ENCODE measurements around the gene DDX6. TPM values are rescaled to one million over a fixed set of nuclear protein-coding genes. Genes with fewer than 3 reads are reported as not detected.

The DDX6 gene
- total RNA-seq, 1 experiment from 2014 or later = 84.3 TPM

DNA sequence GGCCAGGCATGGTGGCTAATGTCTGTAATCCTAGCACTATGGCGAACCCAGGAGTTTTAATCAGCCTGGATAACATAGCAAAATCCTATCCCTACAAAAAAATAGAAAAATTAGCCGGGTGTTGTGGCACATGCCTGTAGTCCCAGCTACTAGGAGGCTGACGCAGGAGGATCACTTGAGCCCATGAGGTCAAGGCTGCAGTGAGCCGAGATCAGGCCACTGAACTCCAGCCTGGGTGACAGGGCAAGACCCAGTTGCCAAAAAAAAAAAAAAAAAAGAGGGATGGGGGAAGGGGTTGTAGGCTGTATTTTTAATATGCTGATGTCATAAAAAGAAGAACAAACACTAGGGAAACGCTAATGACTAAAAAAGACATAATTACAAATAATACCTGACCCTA is 12.1 kb downstream of the DDX6 start:
- H3K27ac Mint-ChIP-seq (ENCODE audit: unreplicated experiment) = no peak overlapping the region
- DNase-seq = no peak
- H3K9me3 Mint-ChIP-seq (ENCODE audit: low read depth, unreplicated experiment) = no peaks in the 10 kb centered on the region
- peaks cover 70% of the 10 kb centered on the region for H3K36me3 Mint-ChIP-seq (ENCODE audit: insufficient read depth, unreplicated experiment)
- TF ChIP-seq, protein P1, sequence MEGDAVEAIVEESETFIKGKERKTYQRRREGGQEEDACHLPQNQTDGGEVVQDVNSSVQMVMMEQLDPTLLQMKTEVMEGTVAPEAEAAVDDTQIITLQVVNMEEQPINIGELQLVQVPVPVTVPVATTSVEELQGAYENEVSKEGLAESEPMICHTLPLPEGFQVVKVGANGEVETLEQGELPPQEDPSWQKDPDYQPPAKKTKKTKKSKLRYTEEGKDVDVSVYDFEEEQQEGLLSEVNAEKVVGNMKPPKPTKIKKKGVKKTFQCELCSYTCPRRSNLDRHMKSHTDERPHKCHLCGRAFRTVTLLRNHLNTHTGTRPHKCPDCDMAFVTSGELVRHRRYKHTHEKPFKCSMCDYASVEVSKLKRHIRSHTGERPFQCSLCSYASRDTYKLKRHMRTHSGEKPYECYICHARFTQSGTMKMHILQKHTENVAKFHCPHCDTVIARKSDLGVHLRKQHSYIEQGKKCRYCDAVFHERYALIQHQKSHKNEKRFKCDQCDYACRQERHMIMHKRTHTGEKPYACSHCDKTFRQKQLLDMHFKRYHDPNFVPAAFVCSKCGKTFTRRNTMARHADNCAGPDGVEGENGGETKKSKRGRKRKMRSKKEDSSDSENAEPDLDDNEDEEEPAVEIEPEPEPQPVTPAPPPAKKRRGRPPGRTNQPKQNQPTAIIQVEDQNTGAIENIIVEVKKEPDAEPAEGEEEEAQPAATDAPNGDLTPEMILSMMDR (IDR thresholded peaks at IDR 0.05; ENCODE audit: unreplicated experiment) = no peak
- H3K27me3 Mint-ChIP-seq (ENCODE audit: unreplicated experiment) = no peaks in the 10 kb centered on the region
- BruUV-seq (replicated peaks) = no TSS peak
- CTCF ChIA-PET = no interaction called here
- intact Hi-C loops (cut with micrococcal nuclease; ENCODE audit: unreplicated experiment) = no loop called here
- H3K4me3 Mint-ChIP-seq (ENCODE audit: low read depth, unreplicated experiment) = no peak overlapping the region
- H3K4me1 Mint-ChIP-seq (ENCODE audit: low read depth, unreplicated experiment) = no peaks in the 10 kb centered on the region

DNA sequence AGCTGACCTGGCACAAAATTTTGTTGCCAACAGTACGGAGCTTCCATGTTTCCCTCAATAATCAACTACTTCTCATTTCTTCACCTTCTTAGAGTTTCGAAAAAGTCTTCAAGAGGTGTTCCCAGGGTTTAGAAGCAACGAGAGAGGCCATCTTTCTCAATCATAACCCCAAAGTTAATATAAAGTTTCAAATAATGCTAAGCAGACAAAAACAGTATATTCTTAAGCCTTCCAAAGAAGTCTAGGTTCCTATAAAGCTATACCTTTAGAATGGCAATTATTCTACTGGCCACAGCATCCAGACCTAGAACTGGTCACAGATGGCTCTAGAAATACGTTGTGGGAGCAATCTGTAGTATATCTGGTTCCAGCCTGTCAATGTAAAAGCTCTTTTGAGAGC is 16.9 kb downstream of the DDX6 start:
- Mint-ChIP-seq H3K27ac (ENCODE audit: unreplicated experiment) (no peak overlapping the region), H3K36me3 (ENCODE audit: insufficient read depth, unreplicated experiment) (peaks cover 70% of the 10 kb centered on the region), H3K27me3 (ENCODE audit: unreplicated experiment) (no peaks in the 10 kb centered on the region), H3K4me1 (ENCODE audit: low read depth, unreplicated experiment) (no peaks in the 10 kb centered on the region), H3K9me3 (ENCODE audit: low read depth, unreplicated experiment) (no peaks in the 10 kb centered on the region), H3K4me3 (ENCODE audit: low read depth, unreplicated experiment) (no peak overlapping the region)
- CTCF ChIA-PET = interaction anchor here (0.7 kb wide), 3 partner anchors 14 to 134 kb away, joined by 3 to 8 read pairs (median 6); no protein-coding TSS in a partner anchor
- TF ChIP-seq, protein P1 (IDR thresholded peaks at IDR 0.05; ENCODE audit: unreplicated experiment) = no peak
- DNase-seq = no peak
- no TSS peak for BruUV-seq (replicated peaks)
- intact Hi-C loops (cut with micrococcal nuclease; ENCODE audit: unreplicated experiment) = no loop called here

DNA sequence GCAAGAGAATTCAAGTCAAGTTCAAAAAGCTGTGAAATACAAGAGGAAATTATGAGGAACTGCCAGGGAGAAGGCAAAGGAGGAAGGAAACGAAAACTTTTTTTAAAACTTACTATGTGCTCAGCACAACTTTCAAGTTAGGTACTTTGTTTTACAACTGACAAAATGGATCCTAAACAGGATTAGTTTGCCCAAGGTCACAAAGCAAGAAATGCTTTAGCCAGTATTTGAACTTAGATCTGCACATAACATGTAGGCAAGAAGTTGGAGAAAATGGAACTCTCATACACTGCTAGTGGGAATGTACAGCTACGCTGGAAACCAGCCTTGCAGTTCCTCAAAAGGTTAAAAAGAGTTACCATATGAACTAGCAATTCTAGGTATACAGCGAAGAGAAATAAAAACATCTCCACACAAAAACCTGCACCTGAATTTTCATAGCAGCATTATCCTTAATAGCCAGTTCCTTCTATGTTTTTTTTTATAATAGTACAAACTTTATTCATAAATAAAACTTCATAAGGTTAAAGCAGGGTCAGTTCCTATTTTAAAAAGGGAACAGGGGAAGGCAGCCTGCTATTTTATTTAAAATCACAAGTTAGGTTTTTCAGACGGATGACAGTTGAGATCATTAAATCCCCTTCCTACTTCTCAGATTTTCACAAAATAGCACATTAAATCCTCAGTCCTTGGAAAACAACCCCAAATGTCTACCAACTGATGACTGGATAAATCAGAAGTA is 19.2 kb downstream of the DDX6 start:
- TF ChIP-seq, protein P1 (IDR thresholded peaks at IDR 0.05; ENCODE audit: unreplicated experiment) = no peak
- H3K27ac Mint-ChIP-seq (ENCODE audit: unreplicated experiment) = no peak overlapping the region
- BruUV-seq (replicated peaks) = no TSS peak
- no peaks in the 10 kb centered on the region for H3K4me1 Mint-ChIP-seq (ENCODE audit: low read depth, unreplicated experiment)
- H3K4me3 Mint-ChIP-seq (ENCODE audit: low read depth, unreplicated experiment) = no peak overlapping the region
- H3K27me3 Mint-ChIP-seq (ENCODE audit: unreplicated experiment) = no peaks in the 10 kb centered on the region
- no peak for DNase-seq
- intact Hi-C loops (cut with micrococcal nuclease; ENCODE audit: unreplicated experiment) = no loop called here
- H3K9me3 Mint-ChIP-seq (ENCODE audit: low read depth, unreplicated experiment) = no peaks in the 10 kb centered on the region
- H3K36me3 Mint-ChIP-seq (ENCODE audit: insufficient read depth, unreplicated experiment) = peaks cover 66% of the 10 kb centered on the region
- CTCF ChIA-PET = no interaction called here

DNA sequence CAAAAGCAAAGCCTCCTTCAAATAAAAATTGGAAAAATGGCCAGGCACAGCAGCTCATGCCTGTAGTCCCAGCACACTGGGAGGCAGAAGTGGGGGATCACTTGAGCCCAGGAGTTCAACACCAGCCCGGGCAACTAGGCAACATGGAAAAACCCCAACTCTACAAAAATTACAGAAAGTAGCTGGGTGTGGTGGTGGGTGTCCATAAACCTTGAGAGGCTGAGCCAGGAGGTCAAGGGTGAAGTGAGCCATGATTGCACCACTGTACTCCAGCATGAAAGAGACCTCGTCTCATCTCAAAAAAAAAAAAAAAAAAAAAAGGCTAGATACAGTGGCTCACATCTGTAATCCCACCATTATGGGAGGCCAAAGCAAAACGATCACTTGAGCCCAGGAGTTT is 22.3 kb downstream of the DDX6 start:
- Mint-ChIP-seq H3K27me3 (ENCODE audit: unreplicated experiment) (no peaks in the 10 kb centered on the region), H3K4me1 (ENCODE audit: low read depth, unreplicated experiment) (no peaks in the 10 kb centered on the region), H3K9me3 (ENCODE audit: low read depth, unreplicated experiment) (no peaks in the 10 kb centered on the region), H3K36me3 (ENCODE audit: insufficient read depth, unreplicated experiment) (peaks cover 47% of the 10 kb centered on the region), H3K27ac (ENCODE audit: unreplicated experiment) (no peak overlapping the region), H3K4me3 (ENCODE audit: low read depth, unreplicated experiment) (no peak overlapping the region)
- no peak for DNase-seq
- CTCF ChIA-PET = no interaction called here
- TF ChIP-seq, protein P1 (IDR thresholded peaks at IDR 0.05; ENCODE audit: unreplicated experiment) = no peak
- intact Hi-C loops (cut with micrococcal nuclease; ENCODE audit: unreplicated experiment) = no loop called here
- BruUV-seq (replicated peaks) = no TSS peak

Measured in Calu3 (cell line).